HG02759 (cell line): ENCODE data around the gene FGF12.
"Not testable (repeated sequence)": the region's sequence is repeated elsewhere in the genome, so short reads cannot be mapped to it uniquely, and the experiment has no call there.

Source experiments
- ATAC-seq: cut with Tn5 transposase; IDR thresholded peaks from one replicate; pipeline ENCODE4 v1.9.1; 2021; ENCODE audit warnings: mild to moderate bottlenecking, moderate library complexity; ENCODE audit not compliant: unreplicated experiment

FGF12 gene

GRCh38 chr3:192607798-192608197 lies 119.5 kb downstream of the FGF12 start:
- ATAC-seq = no peak

- ATAC-seq = no peak
These were observed 129.4 kb downstream of the FGF12 start for GRCh38 chr3:192597913-192598312.

GRCh38 chr3:192597506-192597905 lies 129.8 kb downstream of the FGF12 start:
- no peak for ATAC-seq

GRCh38 chr3:192578729-192579128 lies 148.6 kb downstream of the FGF12 start:
- no peak for ATAC-seq

DNA sequence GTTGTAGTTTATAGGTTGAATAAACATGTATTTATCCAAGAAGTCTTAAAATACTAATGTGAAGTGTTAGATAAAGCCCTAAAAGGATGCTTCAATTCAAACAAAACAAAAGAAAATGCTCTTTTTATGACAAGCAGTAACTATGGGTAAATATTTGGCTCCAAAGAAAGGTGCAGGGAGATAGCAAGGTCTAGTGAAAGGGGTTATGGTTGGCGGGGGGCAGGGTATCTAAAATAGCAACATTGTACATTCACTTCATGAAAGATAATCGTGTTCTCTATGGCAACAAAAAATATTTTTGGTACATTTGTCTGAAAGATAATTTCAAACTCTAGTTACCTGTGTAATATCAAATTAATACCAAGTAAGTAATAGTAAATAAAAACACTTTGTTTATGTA lies 149.5 kb downstream of the FGF12 start:
- no peak for ATAC-seq

- ATAC-seq = no peak
These were observed 150.1 kb downstream of the FGF12 start for GRCh38 chr3:192577271-192577670.

GRCh38 chr3:192576704-192577103 lies 150.6 kb downstream of the FGF12 start:
- ATAC-seq = not testable (repeated sequence)

DNA sequence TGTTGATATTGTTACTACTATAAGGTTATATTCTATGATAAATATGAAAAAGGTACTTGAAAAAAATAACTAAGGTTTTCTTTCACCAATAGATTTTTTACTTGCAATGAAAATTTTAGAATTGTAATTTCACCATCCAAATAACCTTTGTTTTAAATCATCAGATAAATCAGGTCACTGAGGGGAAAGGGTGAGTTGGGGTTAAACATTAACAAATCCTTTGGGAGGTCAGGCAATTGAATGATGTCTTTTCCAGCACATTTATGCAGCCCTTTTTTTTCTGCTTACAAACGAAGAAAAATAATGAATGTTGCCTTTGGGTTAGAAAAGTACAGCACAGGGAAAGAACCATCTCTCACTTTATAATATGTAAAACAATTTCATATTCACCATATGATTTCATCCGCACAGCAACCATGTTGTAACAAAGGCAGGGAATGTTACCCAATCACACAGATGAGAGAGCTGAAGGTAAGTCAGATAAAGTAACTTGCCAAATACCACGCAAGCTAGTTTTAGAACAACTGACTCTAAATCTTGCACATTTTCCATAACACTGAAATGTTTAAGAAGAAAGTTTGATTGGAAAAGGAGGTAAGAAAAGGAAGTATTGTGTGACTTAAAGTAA lies 151.3 kb downstream of the FGF12 start:
- no peak for ATAC-seq

GRCh38 chr3:192573240-192573639 lies 154.1 kb downstream of the FGF12 start:
- ATAC-seq = no peak

GRCh38 chr3:192570821-192571791 lies 156.2 kb downstream of the FGF12 start:
- ATAC-seq = no peak

DNA sequence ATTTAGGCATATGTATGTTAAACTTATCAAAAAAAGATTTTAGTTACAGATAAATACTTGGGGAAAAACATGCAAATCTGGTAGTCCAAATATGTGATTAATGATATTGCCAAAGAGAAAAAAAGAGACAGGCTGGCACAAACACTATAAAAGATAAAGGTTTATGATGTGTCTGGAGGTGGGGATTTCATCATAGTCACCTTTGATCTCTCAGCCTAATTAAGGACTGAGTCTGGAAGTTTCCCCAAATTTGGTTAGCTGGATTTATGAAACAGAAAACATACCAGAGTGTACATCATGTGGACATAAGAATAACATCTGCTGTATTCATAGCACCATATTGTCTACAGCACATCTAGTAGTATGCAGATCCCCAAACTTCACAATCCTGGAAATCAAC lies 157.0 kb downstream of the FGF12 start:
- ATAC-seq = no peak

DNA sequence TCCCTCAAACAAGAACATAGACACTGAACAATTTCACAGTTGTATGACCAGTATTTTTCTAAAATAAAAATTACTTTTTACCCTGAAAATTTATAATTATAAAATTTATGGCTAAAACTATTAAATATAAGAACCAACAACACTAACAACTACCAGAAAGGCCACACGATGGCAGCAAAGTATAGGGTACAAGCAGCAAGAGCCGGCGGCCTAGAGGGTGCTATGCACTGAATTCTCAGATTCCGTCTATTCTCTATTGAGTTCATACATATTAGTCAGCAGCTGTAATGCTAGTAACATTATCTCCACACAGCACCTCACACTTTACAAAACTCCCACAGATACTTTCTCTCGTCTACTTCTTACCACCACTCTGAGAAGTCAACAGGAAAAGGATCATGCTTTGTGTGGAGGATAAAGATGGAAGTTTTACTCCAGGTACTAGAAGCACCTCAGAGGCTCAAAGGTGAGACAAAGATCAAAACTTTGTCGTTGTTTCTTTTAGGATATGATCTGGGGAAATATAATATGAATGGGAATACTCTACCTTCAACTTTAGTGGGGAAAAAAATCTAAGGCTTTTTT lies 160.5 kb downstream of the FGF12 start:
- peak; percentile 81 for ATAC-seq

GRCh38 chr3:192564611-192565010 lies 162.7 kb downstream of the FGF12 start:
- ATAC-seq = no peak

- no peak for ATAC-seq
These were observed 163.9 kb downstream of the FGF12 start for GRCh38 chr3:192563417-192563816.

GRCh38 chr3:192553707-192554106 lies 173.6 kb downstream of the FGF12 start:
- ATAC-seq = no peak

GRCh38 chr3:192550356-192550755 lies 177.0 kb downstream of the FGF12 start:
- ATAC-seq = no peak

DNA sequence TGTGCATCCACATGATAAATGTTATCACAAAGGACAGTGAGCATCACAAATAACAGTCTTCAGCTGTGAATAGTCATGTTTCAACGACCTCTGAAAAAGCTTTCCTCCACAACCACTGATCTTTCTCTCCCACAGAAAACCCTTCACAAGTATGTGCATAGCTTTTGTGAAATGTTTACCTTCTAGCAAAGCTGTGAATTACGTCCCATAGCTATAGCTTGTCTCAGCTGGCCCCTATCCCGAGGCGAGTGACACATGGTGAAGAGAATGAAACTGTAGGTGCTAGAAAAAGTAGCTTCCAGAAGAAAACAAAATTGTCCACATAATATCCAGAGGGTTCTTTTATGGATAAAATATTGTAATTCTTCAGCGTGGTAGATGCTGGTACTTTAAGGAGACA lies 182.0 kb downstream of the FGF12 start:
- ATAC-seq = no peak

- no peak for ATAC-seq
These were observed 184.2 kb downstream of the FGF12 start for GRCh38 chr3:192543163-192543562.

DNA sequence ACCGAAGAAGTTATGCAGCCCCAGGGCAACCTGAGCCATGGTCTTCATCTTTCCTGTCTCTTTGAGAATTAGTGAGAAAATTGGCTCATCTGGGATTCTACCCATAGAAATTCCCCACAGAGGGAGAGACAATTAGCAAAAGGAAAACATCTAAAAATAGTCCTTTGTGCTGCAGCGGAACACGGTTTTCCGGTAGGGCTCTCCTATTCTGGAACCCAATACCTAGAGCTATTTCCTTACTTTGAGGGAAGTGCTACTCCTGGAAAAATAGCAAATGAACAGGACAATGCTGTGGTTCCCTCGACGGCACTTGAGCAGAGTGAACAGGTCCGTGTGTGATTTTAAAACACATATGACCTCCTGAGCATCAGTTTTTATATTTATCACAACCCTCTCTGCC lies 210.5 kb downstream of the FGF12 start:
- no peak for ATAC-seq

DNA sequence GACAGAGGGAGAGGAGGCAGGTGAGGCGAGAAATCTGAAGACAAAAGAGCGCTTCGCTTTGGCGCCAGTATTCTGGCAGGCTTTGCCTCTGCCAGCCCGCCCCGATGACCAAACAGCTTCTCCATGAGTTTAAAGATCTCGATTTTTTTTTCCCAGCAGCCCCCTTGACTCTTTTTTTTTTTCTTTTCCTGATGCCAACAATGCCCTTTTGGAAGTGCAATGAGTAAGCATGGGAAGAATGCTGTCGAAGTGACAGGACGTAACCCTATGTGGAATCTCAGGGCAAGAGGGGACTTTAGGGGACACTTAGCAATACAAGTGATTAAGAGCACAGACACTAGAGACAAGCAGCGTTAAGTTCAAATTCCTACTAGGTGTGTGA lies 211.7 kb downstream of the FGF12 start:
- ATAC-seq = no peak

GRCh38 chr3:192514754-192515663 lies 212.3 kb downstream of the FGF12 start:
- no peak for ATAC-seq
